K562 (cell line): ENCODE data around the gene CACNB2.

Experiments used
- ELF1 ChIP-seq: fragments of 200-800 bp; sonication (Bioruptor generic); IDR thresholded peaks from 2 replicates; pipeline ENCODE4 v1.6.1; 2016; ENCODE audit warnings: missing genetic modification characterization, missing compliant biosample characterization
- HMG20B ChIP-seq: fragments of 250-450 bp; sonication (Bioruptor Pico); IDR thresholded peaks from 2 replicates; pipeline ENCODE4 v1.5.0; 2021; ENCODE audit warnings: mild to moderate bottlenecking
- POLR2AphosphoS2 ChIP-seq: IDR thresholded peaks from 2 replicates; pipeline ENCODE4 v1.6.1; 2012; ENCODE audit warnings: low read length, improper control_type of control experiment
- SP2 ChIP-seq: IDR thresholded peaks from 2 replicates; pipeline ENCODE4 v1.6.1; 2011; ENCODE audit warnings: mild to moderate bottlenecking, low read depth, low read length, moderate library complexity; ENCODE audit not compliant: poor library complexity, severe bottlenecking; ENCODE audit errors: extremely low read depth

DNA sequence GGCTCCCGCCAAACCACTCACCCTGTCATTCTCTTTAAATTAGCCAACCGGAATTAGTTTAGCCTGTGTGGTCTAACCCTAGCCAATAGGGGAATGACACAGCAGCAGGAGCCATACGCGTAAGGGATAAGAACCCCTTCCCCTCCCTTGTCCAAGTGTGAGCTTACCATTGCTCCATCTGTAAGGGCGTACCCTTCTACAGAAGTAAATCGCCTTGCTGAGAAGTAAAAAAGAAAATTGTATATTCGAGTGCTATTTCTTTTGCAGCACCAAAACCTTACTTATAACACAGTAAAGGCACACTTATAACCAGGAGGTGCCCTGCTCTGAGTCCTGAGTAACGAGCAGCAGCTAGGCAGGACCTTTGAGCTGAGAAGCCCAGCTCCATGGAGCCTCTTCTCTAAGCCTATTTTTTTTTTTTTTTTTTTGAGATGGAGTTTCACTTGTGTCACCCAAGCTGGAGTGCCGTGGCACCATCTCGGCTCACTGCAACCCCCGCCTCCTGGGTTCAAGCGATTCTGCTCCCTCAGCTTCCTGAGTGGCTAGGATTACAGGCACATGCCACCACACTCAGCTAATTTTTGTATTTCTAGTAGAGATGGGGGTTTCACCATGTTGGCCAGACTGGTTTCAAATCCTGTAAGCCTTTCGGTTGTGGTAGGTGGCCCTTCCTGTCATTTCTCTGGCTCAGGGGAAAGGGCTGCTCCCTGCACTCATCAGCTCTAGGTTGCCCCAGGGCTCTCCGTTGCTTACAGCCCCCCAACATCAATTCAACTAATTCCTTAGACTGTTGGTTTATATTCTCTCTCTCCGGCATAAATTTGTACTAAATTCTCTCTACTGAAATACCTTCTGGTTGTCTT, 437.8 kb downstream of the CACNB2 start:
- no peak for TF ChIP-seq POLR2AphosphoS2
- no peak for TF ChIP-seq SP2
- TF ChIP-seq ELF1 (tag): no peak
- TF ChIP-seq HMG20B (CRISPR knock-in tag): no peak
